ENCODE data around the gene CEP350. TPM values are rescaled to one million over a fixed set of nuclear protein-coding genes. Genes with fewer than 3 reads are reported as not detected.

The CEP350 gene
- total and polyA plus RNA-seq, 2 donors (not counting 1 experiment from before 2014, with no cell fraction given), result 19.0 to 101 TPM

DNA sequence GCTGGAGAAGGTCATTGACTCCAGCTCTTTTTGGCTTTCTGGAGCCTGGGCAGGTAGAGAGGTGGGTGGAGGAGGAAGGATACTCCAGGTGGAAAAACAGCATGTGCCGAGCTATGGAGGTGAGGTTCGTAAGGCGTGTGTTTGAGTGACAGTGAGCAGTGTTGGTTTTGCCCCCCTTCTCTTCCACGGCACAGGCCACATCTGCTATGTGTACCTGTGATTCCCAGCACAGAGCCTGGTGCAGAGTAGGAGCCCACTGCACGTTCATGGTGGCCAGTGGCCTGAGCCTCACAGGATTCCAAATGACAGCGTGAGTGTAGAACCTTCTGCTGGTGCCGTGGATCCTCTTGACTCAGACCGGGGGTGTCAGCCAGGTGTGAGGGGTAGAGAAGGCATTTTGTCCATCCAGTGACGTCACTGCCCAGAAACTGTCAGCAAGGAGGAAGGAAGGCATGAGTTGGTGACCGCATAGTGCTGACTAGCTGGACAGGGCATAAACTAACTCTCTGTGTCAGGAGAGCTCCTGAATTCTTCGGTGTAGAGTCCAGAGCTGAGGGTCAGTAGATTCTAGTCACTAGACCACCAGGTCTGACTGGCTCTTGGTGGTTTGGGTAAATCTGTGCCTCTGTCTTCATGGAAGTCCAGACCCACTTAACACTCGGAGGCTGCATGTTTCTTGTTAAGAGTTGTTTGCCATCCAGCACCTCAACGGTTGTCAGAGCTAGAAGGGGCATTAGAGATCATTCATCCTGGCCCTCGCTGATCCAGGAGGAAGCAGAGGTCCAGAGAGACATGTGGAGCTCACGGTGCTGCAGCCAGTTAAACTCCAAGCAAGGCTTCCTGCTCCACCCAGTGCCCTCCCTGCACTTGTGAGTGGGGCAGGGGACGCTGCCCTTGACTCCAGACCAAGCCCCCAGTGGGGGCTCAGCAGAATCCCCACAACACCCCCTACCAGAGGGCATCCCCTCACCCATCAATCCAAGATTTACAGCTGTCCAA, 203.8 kb downstream of the CEP350 start:
- H4K20me1 ChIP-seq (ENCODE audit: control insufficient read depth, extremely low read depth, insufficient read depth, low read length), result peaks cover 5% of the 10 kb centered on the region
- H3K9me3 ChIP-seq (ENCODE audit: control insufficient read depth, insufficient read depth, low read depth, low read length), result no peaks in the 10 kb centered on the region
- DNase-seq (ENCODE audit: low read depth in 2 of 2), result no peak
- peaks cover 2% of the 10 kb centered on the region for H3K36me3 ChIP-seq (ENCODE audit: control insufficient read depth, insufficient read depth, low read length)
- H3K4me1 ChIP-seq (ENCODE audit: control insufficient read depth, extremely low read depth, insufficient read depth, low read length), result peaks cover 17% of the 10 kb centered on the region
- H3K27me3 ChIP-seq (ENCODE audit: control insufficient read depth, insufficient read depth, low read length), result no peaks in the 10 kb centered on the region
- H3K79me2 ChIP-seq (ENCODE audit: control insufficient read depth, insufficient read depth, low read length), result peaks cover 82% of the 10 kb centered on the region
- H3K9ac ChIP-seq (ENCODE audit: insufficient read depth, low read length), result no peak overlapping the region
- H3K4me2 ChIP-seq (ENCODE audit: extremely low read depth, insufficient read depth, low read length), result peak overlapping the region; percentile 99
- H3K4me3 ChIP-seq (replicated peaks in 1 of 4; ENCODE audit: control extremely low read depth in 1 of 4, insufficient read depth in 1 of 4, low read depth in 3 of 4, low read length in 4 of 4), result peak overlapping the region; percentile 93 to 99 (median 94)
- TF ChIP-seq, protein P1, sequence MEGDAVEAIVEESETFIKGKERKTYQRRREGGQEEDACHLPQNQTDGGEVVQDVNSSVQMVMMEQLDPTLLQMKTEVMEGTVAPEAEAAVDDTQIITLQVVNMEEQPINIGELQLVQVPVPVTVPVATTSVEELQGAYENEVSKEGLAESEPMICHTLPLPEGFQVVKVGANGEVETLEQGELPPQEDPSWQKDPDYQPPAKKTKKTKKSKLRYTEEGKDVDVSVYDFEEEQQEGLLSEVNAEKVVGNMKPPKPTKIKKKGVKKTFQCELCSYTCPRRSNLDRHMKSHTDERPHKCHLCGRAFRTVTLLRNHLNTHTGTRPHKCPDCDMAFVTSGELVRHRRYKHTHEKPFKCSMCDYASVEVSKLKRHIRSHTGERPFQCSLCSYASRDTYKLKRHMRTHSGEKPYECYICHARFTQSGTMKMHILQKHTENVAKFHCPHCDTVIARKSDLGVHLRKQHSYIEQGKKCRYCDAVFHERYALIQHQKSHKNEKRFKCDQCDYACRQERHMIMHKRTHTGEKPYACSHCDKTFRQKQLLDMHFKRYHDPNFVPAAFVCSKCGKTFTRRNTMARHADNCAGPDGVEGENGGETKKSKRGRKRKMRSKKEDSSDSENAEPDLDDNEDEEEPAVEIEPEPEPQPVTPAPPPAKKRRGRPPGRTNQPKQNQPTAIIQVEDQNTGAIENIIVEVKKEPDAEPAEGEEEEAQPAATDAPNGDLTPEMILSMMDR (conservative IDR thresholded peaks at IDR 0.05 in 1 of 2, IDR thresholded peaks at IDR 0.05 in 1 of 2; ENCODE audit: low read depth in 1 of 2, low read length in 2 of 2), result no peak
- TF ChIP-seq EZH2 (IDR thresholded peaks at IDR 0.05; ENCODE audit: low read length, missing control alignments), result no peak
- no peak overlapping the region for H3K27ac ChIP-seq (ENCODE audit: insufficient read depth, low read length)
- no peak overlapping the region for H2AFZ ChIP-seq (ENCODE audit: low read length)

DNA sequence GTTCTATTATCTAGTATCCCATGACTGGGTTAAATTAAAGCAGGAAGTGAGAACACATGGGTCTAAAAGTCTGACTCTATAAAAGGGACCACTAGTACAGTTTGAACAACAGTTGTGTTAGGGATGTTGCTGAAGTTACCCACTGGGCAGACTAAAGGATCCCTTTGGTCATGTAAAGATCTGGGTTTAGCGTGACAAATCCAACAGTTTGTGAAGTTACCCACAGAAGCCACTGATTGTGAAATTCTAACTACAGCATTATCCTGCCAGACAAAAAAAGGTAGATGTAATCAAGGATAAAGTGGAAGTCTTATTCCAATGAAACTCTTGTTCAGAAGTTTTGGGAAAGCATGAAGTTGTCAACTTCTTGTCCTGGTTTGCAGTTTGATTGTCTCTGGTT, 205.7 kb downstream of the CEP350 start:
- peaks cover 5% of the 10 kb centered on the region for H3K36me3 ChIP-seq (ENCODE audit: control insufficient read depth, insufficient read depth, low read length)
- H3K27ac ChIP-seq (ENCODE audit: insufficient read depth, low read length), result no peak overlapping the region
- H3K27me3 ChIP-seq (ENCODE audit: control insufficient read depth, insufficient read depth, low read length), result no peaks in the 10 kb centered on the region
- H4K20me1 ChIP-seq (ENCODE audit: control insufficient read depth, extremely low read depth, insufficient read depth, low read length), result peaks cover 8% of the 10 kb centered on the region
- no peak overlapping the region for H2AFZ ChIP-seq (ENCODE audit: low read length)
- peaks cover 95% of the 10 kb centered on the region for H3K79me2 ChIP-seq (ENCODE audit: control insufficient read depth, insufficient read depth, low read length)
- H3K9ac ChIP-seq (ENCODE audit: insufficient read depth, low read length), result no peak overlapping the region
- no peaks in the 10 kb centered on the region for H3K9me3 ChIP-seq (ENCODE audit: control insufficient read depth, insufficient read depth, low read depth, low read length)
- H3K4me1 ChIP-seq (ENCODE audit: control insufficient read depth, extremely low read depth, insufficient read depth, low read length), result peaks cover 11% of the 10 kb centered on the region
- no peak for TF ChIP-seq EZH2 (IDR thresholded peaks at IDR 0.05; ENCODE audit: low read length, missing control alignments)
- TF ChIP-seq, protein P1 (conservative IDR thresholded peaks at IDR 0.05 in 1 of 2, IDR thresholded peaks at IDR 0.05 in 1 of 2; ENCODE audit: low read depth in 1 of 2, low read length in 2 of 2), result no peak
- H3K4me2 ChIP-seq (ENCODE audit: extremely low read depth, insufficient read depth, low read length), result no peak overlapping the region
- no peak for DNase-seq (ENCODE audit: low read depth in 2 of 2)
- H3K4me3 ChIP-seq (replicated peaks in 1 of 4; ENCODE audit: control extremely low read depth in 1 of 4, insufficient read depth in 1 of 4, low read depth in 3 of 4, low read length in 4 of 4), result peak overlapping the region in 1 of 4 experiments; percentile 94

DNA sequence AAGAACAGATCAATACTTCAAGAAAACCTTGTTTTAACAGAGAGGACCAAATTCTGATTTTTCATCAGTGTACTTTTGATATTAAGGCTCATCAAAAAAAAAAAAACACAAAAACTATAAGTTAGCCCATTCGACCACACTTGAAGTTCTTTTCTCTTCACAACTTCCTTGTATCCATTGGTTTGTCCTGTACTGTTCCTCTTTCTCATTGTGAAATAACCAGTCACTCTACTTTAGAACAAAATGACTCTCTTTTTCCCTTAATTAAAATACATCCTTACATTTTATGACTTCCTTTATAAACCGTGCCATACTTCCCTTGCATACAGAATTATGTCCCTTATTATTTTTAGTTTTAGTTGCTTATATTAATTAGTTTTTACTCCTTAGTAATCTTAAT, 208.4 kb downstream of the CEP350 start:
- Histone ChIP-seq H3K79me2 (ENCODE audit: control insufficient read depth, insufficient read depth, low read length) (peaks cover 91% of the 10 kb centered on the region), H2AFZ (ENCODE audit: low read length) (no peak overlapping the region), H3K9me3 (ENCODE audit: control insufficient read depth, insufficient read depth, low read depth, low read length) (no peaks in the 10 kb centered on the region), H3K27ac (ENCODE audit: insufficient read depth, low read length) (no peak overlapping the region), H3K9ac (ENCODE audit: insufficient read depth, low read length) (no peak overlapping the region), H3K4me1 (ENCODE audit: control insufficient read depth, extremely low read depth, insufficient read depth, low read length) (peaks cover 6% of the 10 kb centered on the region), H4K20me1 (ENCODE audit: control insufficient read depth, extremely low read depth, insufficient read depth, low read length) (peaks cover 10% of the 10 kb centered on the region), H3K27me3 (ENCODE audit: control insufficient read depth, insufficient read depth, low read length) (no peaks in the 10 kb centered on the region), H3K4me3 (replicated peaks in 1 of 4; ENCODE audit: control extremely low read depth in 1 of 4, insufficient read depth in 1 of 4, low read depth in 3 of 4, low read length in 4 of 4) (no peak overlapping the region), H3K4me2 (ENCODE audit: extremely low read depth, insufficient read depth, low read length) (no peak overlapping the region), H3K36me3 (ENCODE audit: control insufficient read depth, insufficient read depth, low read length) (peaks cover 18% of the 10 kb centered on the region)
- no peak for TF ChIP-seq EZH2 (IDR thresholded peaks at IDR 0.05; ENCODE audit: low read length, missing control alignments)
- TF ChIP-seq, protein P1 (conservative IDR thresholded peaks at IDR 0.05 in 1 of 2, IDR thresholded peaks at IDR 0.05 in 1 of 2; ENCODE audit: low read depth in 1 of 2, low read length in 2 of 2), result no peak
- no peak for DNase-seq (ENCODE audit: low read depth in 2 of 2)
